ENCODE data around the gene ZNF143.
A peak's percentile ranks its signal among the peaks of the same experiment; 100 is the strongest.

The ZNF143 gene

DNA sequence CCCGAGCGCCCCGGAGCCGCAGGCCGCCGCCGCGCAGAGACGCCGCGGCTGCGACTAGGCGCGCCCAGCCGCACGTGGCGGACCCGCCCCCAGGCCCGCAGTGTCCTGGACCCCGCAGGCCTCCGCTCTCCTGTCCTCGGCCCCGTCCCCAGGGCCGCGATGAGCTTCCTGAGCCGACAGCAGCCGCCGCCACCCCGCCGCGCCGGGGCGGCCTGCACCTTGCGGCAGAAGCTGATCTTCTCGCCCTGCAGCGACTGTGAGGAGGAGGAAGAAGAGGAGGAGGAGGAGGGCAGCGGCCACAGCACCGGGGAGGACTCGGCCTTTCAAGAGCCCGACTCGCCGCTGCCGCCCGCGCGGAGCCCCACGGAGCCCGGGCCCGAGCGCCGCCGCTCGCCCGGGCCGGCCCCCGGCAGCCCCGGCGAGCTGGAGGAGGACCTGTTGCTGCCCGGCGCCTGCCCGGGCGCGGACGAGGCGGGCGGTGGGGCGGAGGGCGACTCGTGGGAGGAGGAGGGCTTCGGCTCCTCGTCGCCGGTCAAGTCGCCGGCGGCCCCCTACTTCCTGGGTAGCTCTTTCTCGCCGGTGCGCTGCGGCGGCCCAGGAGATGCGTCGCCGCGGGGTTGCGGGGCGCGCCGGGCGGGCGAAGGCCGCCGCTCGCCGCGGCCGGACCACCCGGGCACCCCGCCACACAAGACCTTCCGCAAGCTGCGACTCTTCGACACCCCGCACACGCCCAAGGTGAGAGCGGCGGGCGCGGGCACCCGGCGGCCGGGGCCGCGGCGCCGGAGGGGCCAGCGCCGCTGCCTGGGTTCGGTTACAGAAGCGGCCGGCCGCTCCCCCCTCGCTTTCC, 113.2 kb downstream of the ZNF143 start:
- Histone ChIP-seq H2BK12ac (ENCODE audit: low read length) (peak overlapping the region; percentile 63), H3K27ac (replicated peaks; ENCODE audit: low read length) (peak overlapping the region; percentile 93), H3K14ac (ENCODE audit: low read length) (peak overlapping the region; percentile 58), H3K27me3 (ENCODE audit: control insufficient read depth in 3 of 3, insufficient read depth in 3 of 3, low read depth in 1 of 3, low read length in 3 of 3) (no peaks in the 10 kb centered on the region), H3K4me1 (ENCODE audit: control insufficient read depth in 2 of 2, insufficient read depth in 1 of 2, low read depth in 1 of 2, low read length in 2 of 2) (peaks cover 4 to 14% of the 10 kb centered on the region in 2 donors), H3K18ac (ENCODE audit: low read length) (peak overlapping the region; percentile 100), H2BK15ac (ENCODE audit: low read length) (peak overlapping the region; percentile 95), H2AFZ (ENCODE audit: low read length) (peak overlapping the region; percentile 93), H3K9ac (ENCODE audit: low read depth, low read length, poor library complexity) (peak overlapping the region; percentile 95), H2BK5ac (ENCODE audit: low read length) (peak overlapping the region; percentile 99), H4K8ac (ENCODE audit: low read depth, low read length) (no peak overlapping the region), H3K23ac (ENCODE audit: low read depth, low read length, poor library complexity) (peak overlapping the region; percentile 94), H3K4ac (ENCODE audit: low read length) (peak overlapping the region; percentile 80), H2BK120ac (ENCODE audit: low read depth, low read length) (peak overlapping the region; percentile 97), H4K91ac (ENCODE audit: low read depth, low read length, poor library complexity) (peak overlapping the region; percentile 93), H3K79me1 (ENCODE audit: low read depth, low read length) (no peaks in the 10 kb centered on the region), H3K36me3 (replicated peaks in 1 of 2; ENCODE audit: control insufficient read depth in 2 of 2, insufficient read depth in 2 of 2, low read length in 2 of 2) (peaks cover 5 to 40% of the 10 kb centered on the region in 2 donors), H3K9me3 (replicated peaks in 1 of 2; ENCODE audit: control insufficient read depth in 2 of 2, insufficient read depth in 1 of 2, low read depth in 1 of 2, low read length in 2 of 2) (no peaks in the 10 kb centered on the region), H2AK5ac (ENCODE audit: low read depth, low read length) (peak overlapping the region; percentile 99), H3K4me3 (ENCODE audit: low read length in 2 of 2) (peak overlapping the region; percentile 91 to 100), H3K4me2 (ENCODE audit: insufficient read depth, low read length, poor library complexity, severe bottlenecking) (peak overlapping the region; percentile 74)
- no CpG with 5 or more reads among the region's 122 CpGs for WGBS, 2 donors (ENCODE audit: extremely low coverage in 2 of 2, insufficient read length in 2 of 2, insufficient replicate concordance in 1 of 2)
- no peak for DNase-seq (ENCODE audit: low spot score)

DNA sequence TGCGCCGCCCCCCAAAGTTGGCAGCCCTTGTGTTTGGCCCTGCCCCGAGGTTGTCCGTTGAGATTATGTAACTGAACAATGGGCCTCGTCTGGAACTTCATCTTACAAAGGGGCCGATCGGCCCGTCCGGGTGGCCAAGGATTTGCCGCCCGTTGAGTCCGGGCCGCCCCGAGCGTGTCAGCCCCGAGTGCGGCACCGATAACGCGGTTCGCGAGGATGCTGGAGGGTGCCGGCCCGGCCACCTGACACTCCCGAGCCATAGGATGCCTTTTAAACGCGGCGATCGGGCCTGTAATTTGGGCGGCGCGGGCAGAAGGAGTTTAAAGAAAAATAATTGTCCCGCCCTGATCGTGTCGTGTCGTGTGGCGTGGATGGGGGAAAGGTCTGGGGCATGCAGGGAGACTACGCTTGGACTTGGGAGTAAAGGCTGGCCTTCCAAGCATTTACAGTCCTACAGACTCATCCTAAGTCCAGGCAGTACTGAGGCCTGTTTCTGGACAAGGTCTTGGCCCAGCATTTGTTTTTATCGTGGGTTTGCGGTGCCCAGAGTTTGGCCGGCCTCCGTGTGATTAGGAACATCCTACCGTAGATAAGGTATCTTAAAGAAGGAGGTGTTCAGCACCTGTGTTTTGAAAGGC, 113.9 kb downstream of the ZNF143 start:
- peak overlapping the region; percentile 60 for H2BK12ac ChIP-seq (ENCODE audit: low read length)
- peak overlapping the region; percentile 99 for H2BK5ac ChIP-seq (ENCODE audit: low read length)
- H4K8ac ChIP-seq (ENCODE audit: low read depth, low read length) = no peak overlapping the region
- H3K27ac ChIP-seq (replicated peaks; ENCODE audit: low read length) = peak overlapping the region; percentile 65
- no peak overlapping the region for H3K4ac ChIP-seq (ENCODE audit: low read length)
- H3K79me1 ChIP-seq (ENCODE audit: low read depth, low read length) = no peaks in the 10 kb centered on the region
- H3K14ac ChIP-seq (ENCODE audit: low read length) = no peak overlapping the region
- peak overlapping the region; percentile 80 for H3K23ac ChIP-seq (ENCODE audit: low read depth, low read length, poor library complexity)
- H2AFZ ChIP-seq (ENCODE audit: low read length) = peak overlapping the region; percentile 93
- peak overlapping the region; percentile 100 for H3K18ac ChIP-seq (ENCODE audit: low read length)
- WGBS, 2 donors (ENCODE audit: extremely low coverage in 2 of 2, insufficient read length in 2 of 2, insufficient replicate concordance in 1 of 2) = no CpG with 5 or more reads among the region's 43 CpGs
- no peak overlapping the region for H2BK15ac ChIP-seq (ENCODE audit: low read length)
- no peak overlapping the region for H2BK120ac ChIP-seq (ENCODE audit: low read depth, low read length)
- H3K36me3 ChIP-seq (replicated peaks in 1 of 2; ENCODE audit: control insufficient read depth in 2 of 2, insufficient read depth in 2 of 2, low read length in 2 of 2) = peaks cover 8 to 47% of the 10 kb centered on the region in 2 donors
- H3K4me2 ChIP-seq (ENCODE audit: insufficient read depth, low read length, poor library complexity, severe bottlenecking) = peak overlapping the region; percentile 74
- H3K9ac ChIP-seq (ENCODE audit: low read depth, low read length, poor library complexity) = peak overlapping the region; percentile 92
- no peaks in the 10 kb centered on the region for H3K27me3 ChIP-seq (ENCODE audit: control insufficient read depth in 3 of 3, insufficient read depth in 3 of 3, low read depth in 1 of 3, low read length in 3 of 3)
- no peak for DNase-seq (ENCODE audit: low spot score)
- H4K91ac ChIP-seq (ENCODE audit: low read depth, low read length, poor library complexity) = no peak overlapping the region
- peaks cover 1 to 14% of the 10 kb centered on the region in 2 donors for H3K4me1 ChIP-seq (ENCODE audit: control insufficient read depth in 2 of 2, insufficient read depth in 1 of 2, low read depth in 1 of 2, low read length in 2 of 2)
- H3K9me3 ChIP-seq (replicated peaks in 1 of 2; ENCODE audit: control insufficient read depth in 2 of 2, insufficient read depth in 1 of 2, low read depth in 1 of 2, low read length in 2 of 2) = no peaks in the 10 kb centered on the region
- peak overlapping the region; percentile 99 for H2AK5ac ChIP-seq (ENCODE audit: low read depth, low read length)
- H3K4me3 ChIP-seq (ENCODE audit: low read length in 2 of 2) = peak overlapping the region; percentile 91 to 100

DNA sequence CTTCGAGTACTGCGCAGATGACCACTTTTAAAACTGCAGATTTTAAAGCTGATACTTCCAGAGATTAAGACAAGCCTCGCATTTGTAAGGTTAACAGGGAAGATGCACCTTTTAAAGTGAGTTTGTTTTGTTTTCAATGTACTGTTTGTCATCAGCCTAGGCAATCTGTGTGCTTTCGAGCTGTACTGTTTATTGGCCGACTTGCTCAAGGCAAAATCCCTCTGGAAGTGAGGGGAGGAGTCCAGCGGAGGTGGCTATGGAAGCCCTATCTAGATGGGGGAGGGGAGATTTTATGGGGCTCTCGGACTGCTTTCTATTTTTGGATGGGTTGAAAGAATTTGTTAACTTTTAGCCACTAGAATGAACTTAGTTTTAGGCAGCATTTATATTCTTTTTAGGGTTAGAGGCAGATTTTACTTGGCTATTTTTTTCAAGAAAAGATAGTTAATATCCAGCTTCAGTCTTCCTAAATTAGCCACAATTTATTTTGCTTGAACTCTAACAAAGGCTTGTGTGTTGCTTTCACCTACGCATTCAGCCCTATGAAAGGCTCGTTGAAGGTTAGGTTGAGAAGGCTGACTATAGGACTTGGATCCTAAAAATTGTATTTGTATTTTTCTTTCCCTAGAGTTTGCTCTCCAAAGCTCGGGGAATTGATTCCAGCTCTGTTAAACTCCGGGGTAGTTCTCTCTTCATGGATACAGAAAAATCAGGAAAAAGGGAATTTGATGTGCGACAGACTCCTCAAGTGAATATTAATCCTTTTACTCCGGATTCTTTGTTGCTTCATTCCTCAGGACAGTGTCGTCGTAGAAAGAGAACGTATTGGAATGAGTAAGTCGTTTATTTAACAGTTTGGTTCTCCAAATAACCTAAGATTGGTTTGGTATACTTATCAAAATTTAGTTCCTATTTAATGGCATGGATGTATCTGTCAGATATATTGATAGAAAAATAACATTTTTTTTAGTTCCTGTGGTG, 114.7 kb downstream of the ZNF143 start:
- Histone ChIP-seq H2AK5ac (ENCODE audit: low read depth, low read length) (no peak overlapping the region), H3K14ac (ENCODE audit: low read length) (no peak overlapping the region), H3K4me1 (ENCODE audit: control insufficient read depth in 2 of 2, insufficient read depth in 1 of 2, low read depth in 1 of 2, low read length in 2 of 2) (peaks cover 1 to 14% of the 10 kb centered on the region in 2 donors), H2AFZ (ENCODE audit: low read length) (peak overlapping the region; percentile 2), H3K36me3 (replicated peaks in 1 of 2; ENCODE audit: control insufficient read depth in 2 of 2, insufficient read depth in 2 of 2, low read length in 2 of 2) (peaks cover 8 to 56% of the 10 kb centered on the region in 2 donors), H3K27me3 (ENCODE audit: control insufficient read depth in 3 of 3, insufficient read depth in 3 of 3, low read depth in 1 of 3, low read length in 3 of 3) (no peaks in the 10 kb centered on the region), H3K4me2 (ENCODE audit: insufficient read depth, low read length, poor library complexity, severe bottlenecking) (peak overlapping the region; percentile 74), H3K9me3 (replicated peaks in 1 of 2; ENCODE audit: control insufficient read depth in 2 of 2, insufficient read depth in 1 of 2, low read depth in 1 of 2, low read length in 2 of 2) (no peaks in the 10 kb centered on the region), H3K27ac (replicated peaks; ENCODE audit: low read length) (peak overlapping the region; percentile 65), H4K91ac (ENCODE audit: low read depth, low read length, poor library complexity) (no peak overlapping the region), H3K18ac (ENCODE audit: low read length) (no peak overlapping the region), H3K79me1 (ENCODE audit: low read depth, low read length) (no peaks in the 10 kb centered on the region), H2BK120ac (ENCODE audit: low read depth, low read length) (no peak overlapping the region), H2BK15ac (ENCODE audit: low read length) (no peak overlapping the region), H2BK5ac (ENCODE audit: low read length) (no peak overlapping the region), H3K9ac (ENCODE audit: low read depth, low read length, poor library complexity) (no peak overlapping the region), H3K4ac (ENCODE audit: low read length) (no peak overlapping the region), H3K23ac (ENCODE audit: low read depth, low read length, poor library complexity) (no peak overlapping the region), H3K4me3 (ENCODE audit: low read length in 2 of 2) (peak overlapping the region; percentile 91 to 100), H2BK12ac (ENCODE audit: low read length) (no peak overlapping the region), H4K8ac (ENCODE audit: low read depth, low read length) (no peak overlapping the region)
- no CpG with 5 or more reads among the region's 17 CpGs for WGBS, 2 donors (ENCODE audit: extremely low coverage in 2 of 2, insufficient read length in 2 of 2, insufficient replicate concordance in 1 of 2)
- DNase-seq (ENCODE audit: low spot score) = no peak
